Esophagus muscularis mucosa (tissue), 4 donors: ENCODE measurements around the gene GBP4.

Experiments
- EP300 ChIP-seq: sonication (generic); formaldehyde crosslinking; IDR thresholded peaks from one replicate; pipeline ENCODE4 v1.6.1; 2017; ENCODE audit warnings: antibody characterized with exemption
- POLR2A ChIP-seq: fragments of 450-650 bp; IDR thresholded peaks from one replicate; pipeline ENCODE4 v1.6.1; 2017; ENCODE audit warnings: antibody characterized with exemption, moderate library complexity, mild to moderate bottlenecking, low read depth
- POLR2AphosphoS5 ChIP-seq, 2 donors: sonication (generic); formaldehyde crosslinking; IDR thresholded peaks; one replicate each; pipeline ENCODE4 v1.6.1; 2017; ENCODE audit warnings: antibody characterized with exemption in 2 of 2
- TF ChIP-seq, protein P1 (sequence below), 3 experiments: fragments of 200-600 bp in 2 of 3; fragments of 450-650 bp in 1 of 3; sonication (generic) in 2 of 3; IDR thresholded peaks; one replicate each; pipeline ENCODE4 v1.5.1; 2017 to 2019; ENCODE audit warnings: antibody characterized with exemption in 3 of 3, mild to moderate bottlenecking in 2 of 3, moderate library complexity in 1 of 3

DNA sequence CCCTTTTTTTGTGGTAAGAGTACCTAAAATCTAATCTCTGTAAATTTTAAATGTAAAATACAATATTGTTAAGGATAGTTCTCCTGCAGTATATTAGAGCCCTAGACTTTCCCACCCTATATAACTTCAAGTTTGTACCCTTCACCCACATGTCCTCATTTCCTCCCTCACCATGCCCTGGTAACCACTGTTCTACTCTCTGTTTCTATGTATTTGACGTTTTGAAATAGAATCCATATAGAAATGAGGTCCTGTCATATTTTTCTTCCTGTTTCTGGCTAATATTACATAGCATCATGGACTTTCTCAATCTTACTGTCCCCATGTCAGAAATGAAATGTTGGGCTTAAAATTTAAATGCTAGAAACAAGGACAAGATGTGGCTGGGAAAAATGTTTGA is 47.7 kb downstream of the GBP4 start:
- TF ChIP-seq, protein P1, sequence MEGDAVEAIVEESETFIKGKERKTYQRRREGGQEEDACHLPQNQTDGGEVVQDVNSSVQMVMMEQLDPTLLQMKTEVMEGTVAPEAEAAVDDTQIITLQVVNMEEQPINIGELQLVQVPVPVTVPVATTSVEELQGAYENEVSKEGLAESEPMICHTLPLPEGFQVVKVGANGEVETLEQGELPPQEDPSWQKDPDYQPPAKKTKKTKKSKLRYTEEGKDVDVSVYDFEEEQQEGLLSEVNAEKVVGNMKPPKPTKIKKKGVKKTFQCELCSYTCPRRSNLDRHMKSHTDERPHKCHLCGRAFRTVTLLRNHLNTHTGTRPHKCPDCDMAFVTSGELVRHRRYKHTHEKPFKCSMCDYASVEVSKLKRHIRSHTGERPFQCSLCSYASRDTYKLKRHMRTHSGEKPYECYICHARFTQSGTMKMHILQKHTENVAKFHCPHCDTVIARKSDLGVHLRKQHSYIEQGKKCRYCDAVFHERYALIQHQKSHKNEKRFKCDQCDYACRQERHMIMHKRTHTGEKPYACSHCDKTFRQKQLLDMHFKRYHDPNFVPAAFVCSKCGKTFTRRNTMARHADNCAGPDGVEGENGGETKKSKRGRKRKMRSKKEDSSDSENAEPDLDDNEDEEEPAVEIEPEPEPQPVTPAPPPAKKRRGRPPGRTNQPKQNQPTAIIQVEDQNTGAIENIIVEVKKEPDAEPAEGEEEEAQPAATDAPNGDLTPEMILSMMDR (IDR thresholded peaks at IDR 0.05): no peak
- no peak for TF ChIP-seq POLR2A
- TF ChIP-seq EP300: no peak
- no peak for TF ChIP-seq POLR2AphosphoS5 (IDR thresholded peaks at IDR 0.05)
